NOMO-1 (cell line): ENCODE measurements around the gene TANGO6.
"Not testable (repeated sequence)": the region's sequence is repeated elsewhere in the genome, so short reads cannot be mapped to it uniquely, and the experiment has no call there.

ENCODE experiments used
- DNase-seq, 2 experiments: peaks; one replicate each; lab custom pipeline; 2025; ENCODE audit not compliant: unreplicated experiment in 2 of 2; lab: John Stamatoyannopoulos, UW

The TANGO6 gene

DNA sequence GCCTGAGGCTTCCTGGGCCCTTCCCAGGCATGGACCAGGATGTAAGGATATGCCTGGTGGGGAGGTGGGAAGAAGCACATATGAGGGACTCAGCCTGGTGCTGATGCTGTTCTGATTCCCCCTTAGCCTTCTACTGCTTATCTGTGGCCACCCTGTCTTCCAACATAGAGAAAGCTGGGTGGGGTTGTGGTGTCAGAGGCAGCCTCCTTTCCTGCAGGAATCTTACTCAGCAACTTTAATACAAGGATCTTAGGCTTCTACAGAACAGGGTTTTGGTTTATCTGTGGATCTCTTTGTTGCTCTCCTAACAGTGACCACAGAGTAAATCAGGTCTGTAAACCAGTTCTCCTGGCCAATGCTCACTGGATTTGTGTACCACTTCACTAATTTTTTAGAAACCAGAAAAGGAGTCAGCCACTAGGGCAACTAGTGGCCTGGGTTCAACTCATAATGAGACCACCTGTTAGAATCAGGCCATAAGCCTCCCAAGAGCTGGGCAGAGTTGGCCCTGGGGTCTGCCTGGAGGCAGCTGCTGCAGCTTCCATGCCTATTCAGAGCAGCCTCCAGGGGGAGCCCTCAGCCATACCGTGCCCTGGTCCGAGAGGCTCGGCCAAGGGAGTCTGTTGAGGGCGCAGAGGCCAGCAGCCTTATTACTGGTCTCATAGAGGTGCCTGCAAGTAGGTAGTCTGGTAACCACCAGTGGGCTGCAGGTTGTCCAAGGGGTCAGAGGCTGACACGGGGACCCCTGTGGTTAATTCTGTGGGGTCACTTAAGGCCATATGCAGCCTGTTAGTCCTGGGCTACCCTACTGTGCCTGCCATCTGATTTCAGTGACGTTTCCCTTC lies 269.2 kb downstream of the TANGO6 start:
- peak; percentile 20 to 42 for DNase-seq

GRCh38 chr16:69113216-69113615 lies 269.9 kb downstream of the TANGO6 start:
- no peak for DNase-seq

DNA sequence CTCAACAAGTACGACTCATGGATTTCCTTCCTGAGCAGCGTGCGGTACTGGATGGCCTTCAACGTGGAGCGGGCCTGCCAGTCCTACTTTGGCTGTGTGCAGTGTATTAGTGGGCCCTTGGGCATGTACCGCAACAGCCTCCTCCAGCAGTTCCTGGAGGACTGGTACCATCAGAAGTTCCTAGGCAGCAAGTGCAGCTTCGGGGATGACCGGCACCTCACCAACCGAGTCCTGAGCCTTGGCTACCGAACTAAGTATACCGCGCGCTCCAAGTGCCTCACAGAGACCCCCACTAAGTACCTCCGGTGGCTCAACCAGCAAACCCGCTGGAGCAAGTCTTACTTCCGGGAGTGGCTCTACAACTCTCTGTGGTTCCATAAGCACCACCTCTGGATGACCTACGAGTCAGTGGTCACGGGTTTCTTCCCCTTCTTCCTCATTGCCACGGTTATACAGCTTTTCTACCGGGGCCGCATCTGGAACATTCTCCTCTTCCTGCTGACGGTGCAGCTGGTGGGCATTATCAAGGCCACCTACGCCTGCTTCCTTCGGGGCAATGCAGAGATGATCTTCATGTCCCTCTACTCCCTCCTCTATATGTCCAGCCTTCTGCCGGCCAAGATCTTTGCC lies 271.1 kb downstream of the TANGO6 start:
- DNase-seq = no peak

DNA sequence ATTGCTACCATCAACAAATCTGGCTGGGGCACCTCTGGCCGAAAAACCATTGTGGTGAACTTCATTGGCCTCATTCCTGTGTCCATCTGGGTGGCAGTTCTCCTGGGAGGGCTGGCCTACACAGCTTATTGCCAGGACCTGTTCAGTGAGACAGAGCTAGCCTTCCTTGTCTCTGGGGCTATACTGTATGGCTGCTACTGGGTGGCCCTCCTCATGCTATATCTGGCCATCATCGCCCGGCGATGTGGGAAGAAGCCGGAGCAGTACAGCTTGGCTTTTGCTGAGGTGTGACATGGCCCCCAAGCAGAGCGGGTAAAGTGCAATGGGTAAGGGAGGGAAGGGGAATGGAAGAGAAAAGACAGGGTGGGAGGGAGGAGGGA lies 271.6 kb downstream of the TANGO6 start:
- DNase-seq = no peak

DNA sequence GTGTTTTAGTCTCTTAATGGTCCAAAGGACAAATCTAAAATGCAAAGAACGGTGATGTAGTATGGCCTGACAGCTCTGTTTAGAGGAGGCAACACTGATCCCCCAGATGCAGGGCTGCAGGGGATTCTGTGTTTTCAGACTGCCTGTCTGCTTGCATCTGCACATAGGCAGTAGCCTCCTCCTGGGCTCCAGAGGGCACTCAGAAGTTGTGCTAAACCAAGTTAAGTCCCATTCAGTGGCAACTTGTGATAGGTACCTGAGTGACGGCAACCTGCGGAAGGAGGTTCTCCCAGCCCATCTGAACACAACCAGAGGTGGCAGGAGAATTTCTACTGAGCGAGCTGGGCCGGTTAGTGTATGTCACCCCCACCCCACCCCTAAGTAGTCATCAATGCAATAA lies 272.0 kb downstream of the TANGO6 start:
- no peak for DNase-seq

- DNase-seq = no peak
Observed at GRCh38 chr16:69115837-69116236, 272.5 kb downstream of the TANGO6 start.

- DNase-seq = no peak
Observed at GRCh38 chr16:69116256-69116875, 273.0 kb downstream of the TANGO6 start.

DNA sequence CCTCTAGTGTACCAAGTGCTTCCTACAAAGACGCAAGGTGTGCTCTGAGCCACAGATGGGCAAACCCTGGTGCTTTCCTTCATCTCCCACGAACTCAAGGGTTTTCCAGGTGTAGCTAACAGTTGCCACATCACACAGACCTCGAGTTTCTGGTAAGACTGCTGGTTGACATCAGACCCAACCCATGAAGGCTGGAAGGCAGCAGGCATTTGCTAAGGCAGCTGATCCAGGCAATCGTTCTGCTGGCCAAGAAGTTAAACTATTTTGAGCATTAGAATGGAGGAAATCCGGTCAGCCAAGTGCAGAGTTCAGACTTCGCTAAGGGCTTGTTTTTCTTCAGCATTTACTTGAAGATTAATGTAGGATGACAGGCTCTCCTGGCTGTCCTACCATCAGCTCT lies 273.6 kb downstream of the TANGO6 start:
- DNase-seq = no peak

GRCh38 chr16:69118468-69118867 lies 275.1 kb downstream of the TANGO6 start:
- no peak for DNase-seq

- DNase-seq = no peak
Observed at GRCh38 chr16:69118994-69119393, 275.7 kb downstream of the TANGO6 start.

DNA sequence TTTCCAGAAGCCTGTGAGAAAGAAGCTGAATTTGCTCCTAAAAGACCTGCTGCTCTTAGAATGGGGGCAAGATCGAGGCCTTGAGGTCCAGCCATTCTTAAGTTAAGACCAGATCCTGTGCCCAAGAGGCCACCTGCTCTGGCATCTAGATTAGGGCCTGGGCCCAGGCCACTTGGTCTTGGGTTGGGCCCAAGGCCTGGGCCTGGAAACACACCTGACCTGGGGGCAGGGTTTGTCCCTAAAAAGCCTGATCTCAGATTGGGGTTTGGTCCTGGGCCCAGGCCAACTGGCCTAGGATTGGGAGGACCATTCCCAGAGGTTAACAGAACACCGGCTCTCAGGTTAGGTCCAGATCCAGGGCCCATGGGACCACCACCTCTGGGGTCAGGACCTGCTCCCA lies 276.2 kb downstream of the TANGO6 start:
- DNase-seq = no peak

DNA sequence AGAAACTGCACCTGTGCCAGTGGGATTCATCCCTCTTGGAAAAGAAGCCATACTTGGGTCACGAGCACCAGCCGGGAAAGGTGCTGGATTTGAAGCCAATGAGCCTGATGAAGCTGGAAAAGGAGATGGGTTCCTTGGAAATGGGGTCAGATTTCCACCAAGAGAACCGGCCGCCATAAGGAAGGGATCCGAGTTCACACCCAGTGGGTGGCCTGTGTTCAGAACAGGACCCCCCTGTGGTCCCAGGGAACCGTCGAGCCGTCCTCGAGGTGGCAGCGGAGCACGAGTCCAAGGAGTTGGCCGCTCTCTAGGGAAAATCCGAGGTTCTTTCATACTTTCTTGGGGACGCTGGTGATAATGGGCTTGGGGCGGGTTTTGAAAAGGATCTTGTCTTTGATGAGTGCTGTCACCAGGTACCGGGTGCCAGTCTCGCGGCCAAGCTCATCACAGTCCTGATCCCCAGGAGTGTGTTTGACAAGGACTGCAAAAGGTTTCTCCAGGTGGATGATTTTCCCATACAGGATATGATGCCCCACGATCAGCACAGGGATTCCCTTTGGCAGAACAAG lies 276.8 kb downstream of the TANGO6 start:
- no peak for DNase-seq

GRCh38 chr16:69123910-69124309 lies 280.6 kb downstream of the TANGO6 start:
- DNase-seq = peak in 1 of 2 experiments; percentile 68

- DNase-seq = not testable (repeated sequence)
Observed at GRCh38 chr16:69124406-69124805, 281.1 kb downstream of the TANGO6 start.

DNA sequence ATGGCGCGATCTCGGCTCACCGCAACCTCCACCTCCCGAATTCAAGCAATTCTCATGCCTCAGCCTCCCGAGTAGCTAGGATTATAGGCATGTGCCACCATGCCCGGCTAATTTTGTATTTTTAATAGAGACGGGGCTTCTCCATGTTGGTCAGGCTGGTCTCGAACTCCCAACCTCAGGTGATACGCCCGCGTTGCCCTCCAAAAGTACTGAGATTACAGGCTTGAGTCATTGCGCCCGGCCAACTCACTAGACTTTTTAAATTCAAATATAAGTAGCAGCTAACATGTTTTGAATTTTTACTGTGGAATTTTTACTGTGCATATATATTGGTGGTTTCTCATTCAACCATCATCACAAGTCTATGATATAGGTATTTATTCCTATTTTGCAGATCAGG lies 281.6 kb downstream of the TANGO6 start:
- DNase-seq = not testable (repeated sequence)

- DNase-seq = no peak
Observed at GRCh38 chr16:69126221-69126620, 282.9 kb downstream of the TANGO6 start.

- not testable (repeated sequence) for DNase-seq
Observed at GRCh38 chr16:69126801-69127200, 283.5 kb downstream of the TANGO6 start.

- DNase-seq = no peak
Observed at GRCh38 chr16:69127966-69128510, 284.7 kb downstream of the TANGO6 start.

GRCh38 chr16:69130461-69130860 lies 287.1 kb downstream of the TANGO6 start:
- no peak for DNase-seq

DNA sequence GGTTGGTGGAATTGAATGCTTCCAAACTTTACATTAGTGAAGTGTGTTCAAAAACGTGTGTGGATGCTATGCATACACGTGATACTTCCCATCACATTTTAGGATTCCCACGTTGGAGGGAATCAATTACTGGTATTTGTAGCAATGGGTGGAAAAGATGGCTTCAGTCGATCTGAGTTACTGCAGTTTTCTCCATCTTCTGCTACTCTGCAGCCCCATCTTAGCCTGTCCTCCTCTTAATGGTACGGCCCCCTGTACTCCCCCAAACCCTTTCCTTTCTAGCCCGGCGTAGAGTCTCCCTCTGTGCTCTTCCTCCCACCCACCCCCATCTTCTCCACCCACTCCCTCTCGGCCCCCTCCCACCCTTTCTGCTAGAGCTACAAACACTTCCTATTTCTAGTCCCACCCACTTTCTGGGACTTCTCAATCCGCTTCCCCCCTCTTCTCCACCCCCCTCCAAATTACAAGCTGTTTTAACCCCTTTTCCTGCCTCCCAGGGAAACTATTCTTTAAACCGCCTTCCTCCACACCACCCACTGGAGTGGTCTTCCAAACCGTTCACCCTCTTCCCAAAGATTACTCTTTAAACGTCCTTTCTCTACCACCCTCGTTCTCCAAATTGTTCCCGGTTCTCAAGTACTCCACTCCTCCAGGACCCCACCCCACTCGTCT lies 288.0 kb downstream of the TANGO6 start:
- peak; percentile 47 to 54 for DNase-seq
